NK-92 treated with Interleukin-12 subunit alpha and Interleukin-12 subunit beta, amount 100 ng/mL, for 24 hours (cell line): ENCODE results near the gene KCTD13.
"Not testable (repeated sequence)": the region's sequence is repeated elsewhere in the genome, so short reads cannot be mapped to it uniquely, and the experiment has no call there.

Source experiments
- DNase-seq: peaks from one replicate; lab custom pipeline; 2025; lab: John Stamatoyannopoulos, UW

The KCTD13 gene

GRCh38 chr16:29943846-29944799 is 18.1 kb upstream of the KCTD13 start:
- DNase-seq: no peak

- no peak for DNase-seq
Observed at GRCh38 chr16:29940656-29941055, 14.6 kb upstream of the KCTD13 start.

GRCh38 chr16:29931750-29932149 is 5.7 kb upstream of the KCTD13 start:
- DNase-seq: not testable (repeated sequence)

GRCh38 chr16:29927070-29927905 is 1.3 kb upstream of the KCTD13 start:
- DNase-seq: no peak

GRCh38 chr16:29926711-29927052 is 656 bp upstream of the KCTD13 start:
- DNase-seq: no peak

- no peak for DNase-seq
Observed at GRCh38 chr16:29925105-29925756, 795 bp downstream of the KCTD13 start.

GRCh38 chr16:29922986-29923501 is 3.0 kb downstream of the KCTD13 start:
- no peak for DNase-seq

GRCh38 chr16:29922326-29922725 is 3.7 kb downstream of the KCTD13 start:
- no peak for DNase-seq

DNA sequence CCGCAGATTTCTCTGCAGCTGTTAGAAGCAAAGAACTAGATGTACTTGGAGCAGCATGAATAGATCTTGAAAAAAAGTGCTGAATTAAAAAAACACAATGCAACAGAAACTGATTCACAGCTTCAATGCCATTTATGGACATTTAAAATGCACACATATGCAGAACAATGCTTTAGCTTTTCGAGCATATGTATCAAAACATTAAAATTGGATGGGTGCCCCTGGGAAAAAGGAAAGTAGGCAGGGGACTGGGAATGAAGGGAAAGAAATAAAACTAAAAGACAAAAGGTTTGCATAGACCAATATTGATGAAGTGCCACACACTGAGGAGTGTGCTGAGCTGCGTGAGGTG is 5.0 kb downstream of the KCTD13 start:
- DNase-seq: no peak

DNA sequence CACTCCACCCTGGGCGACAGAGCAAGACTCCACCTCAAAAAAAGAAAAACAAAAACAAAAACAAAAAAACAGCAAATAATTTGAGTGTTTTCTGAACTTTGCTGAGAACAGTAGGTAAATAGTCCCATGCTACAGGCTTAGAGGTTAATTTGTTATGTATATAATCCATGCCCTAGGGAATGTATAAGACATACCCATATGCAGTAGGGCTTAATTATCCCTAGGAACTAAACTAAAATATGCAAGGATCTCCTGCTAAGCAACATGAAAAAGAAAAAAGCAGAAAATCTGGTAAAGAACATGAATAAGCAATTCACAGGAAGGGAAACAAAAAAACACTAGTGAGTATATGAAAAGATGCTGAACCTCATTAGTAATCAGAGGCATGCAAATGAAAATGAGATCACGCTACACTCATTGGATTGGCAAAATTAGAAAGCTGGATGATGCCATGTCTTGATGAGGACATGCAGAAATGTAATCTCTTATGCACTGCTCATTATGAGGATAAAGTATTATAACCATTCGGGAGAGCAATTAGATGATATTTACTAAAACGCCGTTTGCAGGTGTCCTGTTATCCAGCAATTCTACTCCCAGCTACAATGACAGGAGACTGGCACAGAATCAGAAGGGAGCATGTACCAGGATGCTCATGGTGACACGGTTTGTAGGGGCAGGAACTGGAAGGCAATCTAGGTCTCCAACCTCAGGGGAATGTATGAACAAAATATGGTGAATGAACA is 5.6 kb downstream of the KCTD13 start:
- no peak for DNase-seq

DNA sequence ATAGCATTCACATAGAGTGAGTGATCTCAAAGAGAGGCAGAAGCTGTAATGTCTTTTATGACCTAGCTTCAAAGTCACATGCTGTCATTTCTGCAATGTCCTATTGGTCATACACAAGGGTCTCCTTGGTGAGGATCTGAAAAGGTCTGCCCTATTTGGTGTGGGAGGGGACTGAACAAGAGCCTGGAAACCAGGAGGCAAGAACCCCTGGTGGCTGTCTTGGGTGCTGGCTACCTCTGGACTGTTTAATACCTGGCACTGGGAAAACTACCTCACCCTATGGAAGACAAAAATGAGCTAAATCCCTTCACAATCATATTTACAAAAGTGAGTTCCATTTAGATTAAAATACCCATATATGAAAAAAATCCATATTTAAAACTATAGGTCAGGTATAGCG is 9.0 kb downstream of the KCTD13 start:
- no peak for DNase-seq

- no peak for DNase-seq
Observed at GRCh38 chr16:29915590-29916247, 10.3 kb downstream of the KCTD13 start.

- no peak for DNase-seq
Observed at GRCh38 chr16:29913514-29913913, 12.5 kb downstream of the KCTD13 start.

DNA sequence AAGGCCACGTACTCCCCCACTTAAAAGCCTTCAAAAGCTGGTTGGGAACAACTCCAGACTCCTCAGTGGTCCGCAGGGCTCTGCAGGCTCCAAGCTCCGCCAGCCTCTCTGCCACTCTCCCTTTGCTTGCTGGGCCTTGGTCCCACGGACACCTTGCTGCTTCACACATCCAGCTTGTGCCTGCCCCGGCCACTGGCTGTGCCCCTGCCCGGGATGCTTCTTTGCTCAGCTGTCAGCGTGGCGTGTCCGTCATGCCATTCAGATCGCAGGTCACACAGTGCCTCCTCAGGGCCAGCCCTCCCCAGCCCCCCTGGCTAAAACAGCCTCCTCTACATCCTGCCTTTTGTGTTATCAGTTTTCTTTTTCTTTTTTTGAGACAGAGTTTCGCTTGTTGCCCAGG is 13.9 kb downstream of the KCTD13 start:
- no peak for DNase-seq

DNA sequence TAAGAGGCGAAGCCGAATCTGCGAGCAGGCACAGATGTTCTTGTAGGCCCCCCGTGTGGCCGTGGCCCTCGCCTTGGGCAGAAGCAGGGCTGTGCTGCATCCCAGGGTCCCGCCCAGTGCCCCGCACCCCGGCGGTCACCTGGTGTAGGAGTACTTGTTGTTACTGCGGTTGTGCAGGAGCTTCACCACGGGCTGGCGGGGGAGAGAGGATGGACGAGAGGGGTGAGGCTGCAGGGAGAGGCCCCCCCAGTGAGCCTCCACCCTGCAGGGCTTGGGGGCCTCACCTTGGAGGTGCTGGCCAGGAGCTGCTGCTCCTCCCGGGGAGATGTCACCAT is 14.4 kb downstream of the KCTD13 start:
- DNase-seq: no peak

DNA sequence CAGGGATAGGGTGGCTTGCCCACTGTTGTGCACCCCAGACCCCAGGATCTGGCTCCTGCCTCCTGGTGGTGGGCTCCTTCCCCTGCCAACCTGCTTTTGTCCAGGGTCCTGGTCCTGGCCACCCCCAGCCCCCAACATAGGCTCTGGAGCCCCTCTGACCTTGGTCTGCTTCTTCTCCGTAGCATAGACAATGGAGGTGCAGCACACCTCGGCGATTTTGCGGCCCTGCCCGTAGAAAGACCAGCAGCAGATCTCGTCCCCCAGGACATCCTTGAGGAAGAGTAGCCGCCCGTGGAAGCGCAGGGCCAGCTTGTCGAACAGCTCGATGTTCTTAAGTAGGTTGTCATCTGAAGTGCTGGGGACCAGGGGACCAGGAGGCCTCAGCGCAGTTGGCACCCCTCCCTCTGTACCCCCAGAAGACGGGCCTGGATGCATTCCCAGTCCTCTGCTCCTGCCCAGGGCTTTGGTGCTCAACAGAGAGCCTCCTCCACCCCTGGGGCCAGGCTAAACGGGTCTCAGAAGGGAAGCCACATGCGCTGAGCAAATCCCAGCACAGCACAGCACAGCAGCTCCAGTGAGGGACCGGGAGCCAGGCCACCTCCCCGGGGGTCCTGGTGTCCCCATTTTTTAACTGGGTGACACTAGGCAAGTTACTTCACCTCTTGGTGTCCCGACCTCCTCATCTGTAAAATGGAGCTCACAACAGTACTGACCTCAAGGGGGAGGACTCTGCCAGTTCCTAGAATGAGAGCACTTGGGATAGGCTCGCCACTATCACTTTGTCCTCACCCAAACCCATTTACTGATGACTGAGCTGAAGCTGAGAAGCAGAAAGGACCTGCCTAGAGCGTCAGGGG is 15.0 kb downstream of the KCTD13 start:
- DNase-seq: no peak

DNA sequence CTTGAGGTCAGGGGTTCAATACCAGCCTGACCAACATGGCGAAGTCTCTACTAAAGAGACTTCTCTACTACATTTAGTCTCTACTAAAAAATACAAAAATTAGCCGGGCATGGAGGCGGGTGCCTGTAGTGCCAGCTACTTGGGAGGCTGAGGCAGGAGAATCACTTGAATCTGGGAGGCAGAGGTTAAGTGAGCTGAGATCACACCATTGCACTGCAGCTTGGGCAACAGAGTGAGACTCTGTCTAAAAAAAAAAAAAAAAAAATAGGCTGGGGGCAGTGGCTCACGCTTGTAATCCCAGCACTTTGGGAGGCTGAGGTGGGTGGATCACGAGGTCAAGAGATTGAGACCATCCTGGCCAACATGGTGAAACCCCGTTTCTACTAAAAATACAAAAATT is 16.2 kb downstream of the KCTD13 start:
- not testable (repeated sequence) for DNase-seq

GRCh38 chr16:29909391-29909790 is 16.6 kb downstream of the KCTD13 start:
- DNase-seq: no peak

DNA sequence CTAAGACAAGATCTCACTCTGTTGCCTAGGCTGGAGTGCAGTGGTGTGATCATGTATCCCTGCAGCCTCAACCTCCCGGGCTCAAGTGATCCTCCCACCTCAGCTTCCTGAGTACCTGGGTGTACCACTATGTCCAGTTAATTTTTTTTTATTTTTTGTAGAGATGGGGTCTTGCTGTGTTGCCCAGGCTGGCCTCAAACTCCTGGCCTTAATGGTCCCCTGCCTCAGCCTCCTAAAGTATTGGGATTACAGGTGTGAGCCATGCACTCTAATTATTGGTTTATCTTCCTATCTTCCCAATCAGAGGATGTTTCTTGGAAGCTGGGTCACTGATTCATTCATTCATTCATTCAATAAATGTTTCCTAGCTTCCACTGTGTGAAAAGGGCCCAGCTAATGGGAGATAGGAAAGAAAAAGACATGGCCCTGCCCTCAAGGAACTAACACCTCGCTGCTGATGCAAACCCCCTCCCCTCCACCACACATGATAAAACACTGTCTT is 17.3 kb downstream of the KCTD13 start:
- no peak for DNase-seq

DNA sequence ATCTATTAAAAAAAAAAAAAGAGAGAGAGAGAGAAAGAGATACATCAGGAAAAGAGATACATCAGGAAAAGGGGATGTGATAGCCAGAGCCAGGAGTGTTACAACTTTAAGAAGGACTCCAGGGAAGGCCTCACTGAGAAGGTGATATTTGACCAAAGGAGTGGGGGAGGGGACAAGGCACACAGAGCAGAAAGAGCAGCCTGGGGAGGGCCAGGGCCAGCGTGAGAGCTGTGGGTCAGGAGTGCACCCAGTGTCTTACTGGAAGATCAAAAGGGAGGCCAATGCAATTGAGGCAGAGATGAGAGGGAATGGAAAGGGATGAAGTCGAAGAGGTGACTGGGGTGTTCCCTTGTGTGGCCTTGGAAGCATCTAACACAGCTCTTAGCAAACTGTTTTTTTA is 18.1 kb downstream of the KCTD13 start:
- DNase-seq: no peak
